GM21717 (cell line): ENCODE results near the gene MDFI.

Experiments used
- ATAC-seq: cut with Tn5 transposase; IDR thresholded peaks from one replicate; pipeline ENCODE4 v1.9.1; 2021; ENCODE audit warnings: mild to moderate bottlenecking, moderate library complexity; ENCODE audit not compliant: unreplicated experiment

The MDFI gene

DNA sequence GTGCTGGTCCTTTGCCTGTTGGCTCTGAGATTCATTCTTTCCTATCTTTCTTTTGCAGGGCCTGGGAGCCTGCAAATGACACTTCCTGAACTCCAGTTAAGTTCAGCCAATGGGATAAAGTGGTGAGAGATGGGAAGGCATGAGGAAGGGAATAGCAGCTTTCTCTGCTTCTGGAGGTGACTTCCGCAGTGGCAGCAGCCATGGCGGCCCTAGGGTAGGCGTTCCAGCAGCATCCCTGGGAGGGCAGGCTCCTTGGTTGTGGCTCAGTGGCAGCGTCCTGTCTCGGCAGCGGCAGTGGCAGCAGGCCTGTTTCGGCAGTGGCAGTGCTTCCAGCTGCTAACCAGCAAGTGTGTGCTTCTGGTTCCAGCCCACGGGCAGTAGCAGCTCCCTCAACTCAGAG lies 7.3 kb upstream of the MDFI start:
- ATAC-seq, result no peak

DNA sequence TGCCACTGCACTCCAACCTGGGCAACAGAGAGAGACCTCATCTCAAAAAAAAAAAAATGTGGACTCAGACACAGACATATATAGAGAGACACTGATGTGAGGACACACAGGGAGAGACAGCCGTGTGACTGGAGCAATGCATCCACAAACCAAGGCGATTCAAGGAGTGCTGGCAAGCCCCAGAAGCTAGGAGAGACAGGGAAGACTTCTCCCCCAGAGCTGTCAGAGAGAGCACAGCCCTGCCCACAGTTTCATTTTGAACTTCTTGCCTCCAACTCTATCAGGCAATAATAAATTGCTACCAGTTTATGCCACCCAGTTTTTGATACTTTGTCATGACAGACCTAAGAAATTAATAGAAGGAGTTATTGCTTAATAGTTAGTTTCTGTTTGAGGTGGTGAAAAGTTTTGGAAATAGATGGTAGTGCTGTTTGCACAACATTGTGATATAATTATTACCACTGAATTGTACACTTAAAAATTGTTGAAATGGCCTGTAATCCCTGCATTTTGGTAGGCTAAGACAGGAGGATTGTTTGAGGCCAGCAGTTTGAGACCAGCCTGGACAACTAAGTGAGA lies 5.1 kb upstream of the MDFI start:
- no peak for ATAC-seq

DNA sequence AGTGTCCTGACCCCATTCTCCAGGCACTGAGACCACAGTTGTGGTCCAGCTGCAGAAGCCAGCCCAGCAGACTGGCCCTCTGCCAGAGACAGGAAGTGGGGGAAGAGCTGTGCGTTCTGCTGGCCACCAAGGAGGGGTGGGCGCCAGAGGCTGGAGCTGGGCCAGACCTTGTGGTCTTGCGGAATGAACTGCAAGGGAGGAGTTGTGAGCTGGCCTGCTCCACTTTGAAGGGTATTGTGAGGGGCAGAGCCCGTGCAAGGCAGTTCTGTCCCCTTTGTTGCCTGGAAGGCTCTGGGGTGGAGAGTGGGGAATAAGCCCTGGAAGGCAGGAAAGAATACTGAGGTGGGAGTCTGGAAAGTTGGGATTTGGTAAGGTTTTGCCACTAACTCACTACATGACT lies 3.6 kb upstream of the MDFI start:
- ATAC-seq, result no peak

DNA sequence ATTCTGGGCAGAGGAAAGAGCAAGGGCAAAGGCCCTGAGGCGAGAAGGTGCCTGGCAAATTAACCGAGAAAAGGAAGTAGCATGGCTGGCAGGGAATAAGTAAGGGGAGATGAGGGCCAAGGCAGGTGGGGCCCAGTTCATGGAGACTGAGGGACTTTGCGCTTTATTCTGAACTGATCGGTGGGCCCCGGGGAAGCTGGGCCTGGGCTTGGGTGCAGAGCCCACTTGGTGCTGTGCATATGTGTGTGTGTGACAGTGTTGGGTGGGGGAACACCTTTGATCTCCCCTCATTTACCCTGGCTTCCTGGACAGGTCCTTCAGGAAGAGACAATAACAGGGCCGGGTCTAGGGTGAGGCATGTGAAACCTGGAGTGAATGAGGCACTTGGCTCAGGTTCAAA lies 2.9 kb upstream of the MDFI start:
- no peak for ATAC-seq

DNA sequence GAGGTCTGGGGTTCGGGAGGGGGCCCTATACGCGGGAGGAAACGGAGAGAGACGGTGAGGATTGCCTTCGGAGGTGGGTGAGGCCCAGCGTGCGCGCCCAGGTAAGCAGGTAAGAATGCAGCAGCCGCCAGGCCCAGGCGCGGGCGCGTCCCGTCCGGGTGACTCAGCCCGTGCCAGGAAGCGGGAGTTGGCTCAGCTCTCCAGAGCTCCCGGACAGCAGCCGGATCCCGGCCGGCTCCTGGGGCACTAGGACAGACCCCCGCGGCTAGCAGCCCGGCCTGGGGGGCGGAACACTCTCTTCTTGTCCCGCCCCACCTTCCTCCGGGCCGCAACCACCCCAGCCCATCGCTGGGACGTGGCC lies 1.5 kb upstream of the MDFI start:
- no peak for ATAC-seq

DNA sequence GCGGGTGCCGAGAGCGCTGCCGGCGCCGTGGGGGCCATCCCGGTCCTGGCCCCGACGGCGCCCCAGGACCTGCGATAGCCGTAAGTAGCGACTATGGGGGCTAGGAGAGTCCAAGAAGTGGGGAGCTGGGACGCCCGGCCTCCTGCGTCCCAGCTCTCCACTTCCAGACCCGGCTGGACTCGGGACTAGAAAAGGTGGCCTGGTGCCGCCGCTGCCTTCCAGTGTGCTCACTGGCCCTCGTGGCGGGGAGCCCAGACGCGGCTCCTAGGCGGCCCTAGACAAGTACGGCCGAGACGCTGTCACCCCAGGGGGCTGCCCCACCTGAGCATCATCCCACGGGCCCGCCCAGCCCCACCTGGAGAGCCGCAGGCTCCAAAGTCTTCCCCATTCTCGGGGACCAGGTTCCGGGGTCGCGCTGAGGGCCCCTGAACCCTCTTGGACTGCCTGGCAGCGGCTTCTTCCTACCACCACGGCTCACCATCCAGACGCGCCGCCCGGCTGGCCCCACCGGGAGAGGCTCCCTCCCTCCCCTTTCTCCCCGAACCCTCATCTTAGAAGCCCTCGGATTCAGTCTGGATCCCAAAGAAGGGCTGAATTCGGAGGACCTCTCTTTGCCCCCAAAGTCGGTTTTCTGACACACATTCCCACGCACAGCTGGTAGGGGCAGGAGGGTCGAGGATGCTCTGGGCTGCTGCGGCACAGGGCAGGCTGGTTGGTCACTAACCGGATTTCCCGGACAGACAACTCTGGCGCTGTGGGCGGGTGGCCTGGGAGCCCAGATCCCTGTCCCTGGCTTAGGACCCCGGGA lies 870 bp upstream of the MDFI start:
- ATAC-seq, result no peak

DNA sequence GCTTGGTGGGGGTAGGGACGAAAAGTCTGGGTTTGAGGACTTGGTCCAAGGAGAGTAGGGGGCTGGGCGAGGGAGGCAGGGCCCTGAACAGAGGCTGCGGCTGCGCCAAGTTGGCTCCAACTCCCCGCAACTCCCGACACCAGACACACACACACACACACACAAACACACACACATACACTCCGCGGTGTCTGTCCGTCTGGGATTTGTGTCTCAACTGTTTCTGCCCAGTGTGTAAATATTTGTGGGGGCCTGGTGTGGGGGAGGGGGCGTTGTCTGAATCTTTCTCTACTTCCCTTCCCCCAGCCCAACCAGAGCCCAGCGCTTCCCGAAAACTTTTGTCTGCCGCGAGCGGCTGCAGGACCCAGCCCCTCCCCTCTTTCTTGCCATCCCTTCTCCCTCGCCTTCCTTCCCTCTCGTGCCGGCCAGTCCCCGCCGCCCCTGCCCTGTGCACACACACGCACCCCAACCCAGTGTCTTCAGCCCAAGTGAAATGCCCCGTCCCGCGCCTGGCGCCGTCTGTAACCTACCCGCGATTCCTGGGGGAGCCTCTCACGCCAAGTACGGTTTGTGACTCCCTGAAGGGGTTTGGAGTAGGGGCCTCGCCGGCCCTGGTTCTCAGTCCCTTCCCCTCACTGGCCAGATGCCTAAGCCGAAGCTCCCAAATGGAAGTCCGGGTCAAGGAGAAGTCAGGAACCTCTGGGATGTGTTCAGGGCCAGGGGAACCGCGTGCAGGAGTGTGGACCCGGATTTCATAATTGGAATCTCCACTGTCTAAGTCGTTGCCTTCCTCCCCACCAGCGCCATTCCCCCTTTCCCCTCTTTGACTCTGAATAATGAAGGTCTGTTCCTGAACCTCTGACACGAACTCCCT lies 904 bp downstream of the MDFI start:
- ATAC-seq, result no peak

DNA sequence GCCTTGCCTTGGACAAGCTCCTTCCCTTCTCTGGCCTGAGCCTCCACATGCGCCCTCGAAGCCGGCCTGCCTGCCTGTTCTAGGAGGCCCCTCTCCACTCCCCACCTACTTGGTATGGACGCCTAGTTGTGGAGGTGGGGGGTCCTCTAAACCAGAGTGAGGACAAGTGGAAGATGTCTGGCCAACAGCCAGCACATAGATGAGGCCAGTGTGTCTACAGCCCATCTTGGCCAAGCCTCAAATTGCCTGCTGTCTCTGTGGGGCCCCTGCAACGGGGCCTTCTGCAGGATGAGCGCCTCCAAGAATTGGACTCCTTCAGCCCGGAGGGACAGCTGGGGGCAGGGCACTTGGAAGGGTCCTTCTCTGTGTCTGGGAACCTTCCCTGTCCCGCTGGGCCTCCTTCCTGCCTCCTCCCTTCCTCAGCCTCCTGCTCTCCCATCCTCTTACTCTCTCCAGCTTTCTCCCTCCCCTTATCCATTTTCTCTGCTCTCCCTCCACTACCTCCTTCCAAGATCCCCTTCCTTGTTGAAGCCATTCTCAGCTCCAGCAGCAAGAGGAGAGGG lies 1.6 kb downstream of the MDFI start:
- no peak for ATAC-seq

DNA sequence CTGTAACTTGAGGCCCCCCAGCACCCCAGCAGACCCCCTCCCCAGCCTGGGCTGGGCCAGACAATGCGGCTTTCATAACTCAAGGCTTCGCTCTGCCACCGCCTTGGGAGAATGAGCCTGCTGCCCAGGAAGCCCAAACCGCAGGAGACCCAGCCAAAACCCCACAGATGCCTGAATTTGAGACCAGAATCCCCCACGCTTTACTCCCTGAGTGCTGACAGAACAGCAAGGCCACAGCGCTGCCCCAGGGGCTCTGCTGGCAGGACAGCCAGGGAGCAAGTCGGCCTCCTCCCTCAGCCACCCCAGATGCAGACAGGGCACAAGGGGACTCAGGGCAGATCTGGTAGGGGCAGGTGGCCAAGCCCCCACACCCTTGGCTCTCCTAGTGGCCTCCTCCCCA lies 2.2 kb downstream of the MDFI start:
- no peak for ATAC-seq

DNA sequence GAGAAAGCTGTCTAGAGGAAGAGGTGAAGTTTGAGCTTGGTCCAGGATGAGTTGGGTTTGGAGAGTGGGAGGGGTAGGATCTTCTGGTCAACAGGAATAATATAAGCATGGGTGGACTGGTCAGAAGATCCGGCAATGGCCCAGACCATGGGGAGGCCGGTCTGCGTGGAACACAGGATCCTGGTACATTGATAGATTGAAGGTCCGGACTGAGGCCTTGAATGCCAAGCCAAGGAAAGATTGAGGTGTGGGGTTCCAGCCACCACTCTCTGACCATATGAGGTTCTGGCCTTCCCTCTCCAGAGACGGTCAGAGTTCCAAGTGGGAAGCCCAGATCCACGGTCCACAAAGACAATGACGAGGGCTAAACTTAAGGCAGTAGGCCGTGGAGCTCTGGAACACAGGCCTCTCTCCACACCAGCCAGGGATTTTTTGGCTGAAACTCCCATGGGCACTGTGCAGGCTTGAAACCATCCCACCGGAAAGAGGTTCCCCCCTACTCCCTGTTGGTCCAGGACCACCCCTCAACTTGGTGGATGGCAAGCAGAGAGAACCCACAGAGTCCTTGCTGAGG lies 3.2 kb downstream of the MDFI start:
- no peak for ATAC-seq

DNA sequence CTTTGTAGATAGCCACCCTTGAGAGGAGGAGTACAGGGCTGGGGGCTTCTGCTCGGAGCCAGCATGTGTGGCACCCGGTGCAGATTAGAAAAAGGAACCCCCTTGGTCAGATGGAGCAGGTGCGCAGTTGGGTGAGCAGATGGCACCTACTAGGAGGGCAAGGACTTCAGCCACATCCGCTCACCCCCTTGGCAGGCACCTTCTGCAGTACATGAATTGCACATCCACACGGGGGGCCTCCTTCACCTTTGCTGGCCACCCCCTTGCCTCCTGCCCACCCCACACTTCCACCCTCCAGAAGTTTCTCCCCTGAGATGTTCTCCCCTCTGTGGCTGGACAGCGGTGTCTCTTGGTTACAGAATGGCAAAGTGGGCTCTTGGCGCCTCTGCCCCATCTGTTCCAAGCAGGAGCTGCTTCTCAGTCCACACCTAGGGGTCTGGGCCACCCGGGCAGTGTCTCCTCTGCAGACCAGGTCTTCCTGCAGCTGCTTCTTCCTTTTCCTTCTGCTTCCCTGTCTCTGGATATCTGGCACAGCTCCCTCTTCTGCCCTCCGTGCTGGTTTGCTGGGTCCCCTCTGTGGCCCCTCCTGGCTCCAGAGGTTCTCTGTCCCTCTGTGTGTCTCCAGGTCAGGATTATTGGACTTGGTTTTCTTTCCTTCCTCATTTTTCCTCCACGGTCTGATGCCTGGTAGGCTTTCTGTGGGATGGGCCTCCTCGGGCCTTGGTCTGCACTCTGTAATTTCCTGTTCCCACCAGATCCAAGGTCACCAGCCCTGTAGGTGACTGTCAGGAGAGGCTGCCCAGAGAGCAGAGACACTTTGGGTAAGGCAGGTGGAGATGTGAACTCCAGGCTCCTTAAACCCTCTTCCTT lies 4.1 kb downstream of the MDFI start:
- no peak for ATAC-seq

DNA sequence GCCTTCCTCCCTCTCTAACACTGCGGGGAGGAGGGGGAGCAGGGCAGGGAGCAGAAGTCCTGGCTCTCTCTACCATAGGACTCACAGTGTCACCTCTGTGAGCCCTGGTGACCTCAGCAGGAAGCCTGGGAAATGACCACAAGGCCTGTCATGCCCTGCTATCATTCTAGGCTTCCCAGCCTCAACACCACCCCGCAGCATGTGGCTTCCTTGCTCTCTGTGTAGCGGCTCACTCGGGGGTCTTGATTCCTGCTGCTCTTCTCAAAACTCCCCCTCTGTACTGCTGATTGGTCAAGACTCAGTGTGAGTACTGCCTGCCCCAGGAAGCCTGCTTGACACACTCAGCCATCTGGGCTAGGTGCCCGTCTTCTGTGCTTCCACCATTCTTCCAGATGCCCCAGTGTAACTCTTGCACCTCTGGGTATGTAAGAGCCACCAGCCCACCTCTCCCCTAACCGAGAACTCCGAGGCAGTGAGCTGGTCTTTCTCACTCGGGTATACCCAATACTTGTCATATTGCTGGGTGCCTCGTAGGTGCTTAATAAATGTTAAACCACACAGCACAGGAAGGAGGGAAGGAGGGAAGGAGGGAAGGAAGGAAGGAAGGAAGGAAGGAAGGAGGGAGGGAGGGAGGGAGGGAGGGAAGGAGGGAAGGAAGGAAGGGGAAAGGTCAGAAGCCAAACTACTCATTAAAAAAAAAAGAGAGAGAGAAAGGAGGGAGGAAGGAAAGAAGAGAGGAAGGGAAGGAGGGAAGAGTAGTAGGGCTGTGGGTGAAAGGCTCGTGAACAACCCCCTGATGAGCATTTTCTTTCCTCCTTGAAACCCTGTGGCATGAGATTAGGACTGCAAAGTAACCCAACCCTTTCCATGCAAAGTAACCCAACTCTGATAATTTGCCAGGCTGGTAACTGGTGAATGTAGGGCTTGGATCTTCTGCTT lies 5.0 kb downstream of the MDFI start:
- ATAC-seq, result no peak

DNA sequence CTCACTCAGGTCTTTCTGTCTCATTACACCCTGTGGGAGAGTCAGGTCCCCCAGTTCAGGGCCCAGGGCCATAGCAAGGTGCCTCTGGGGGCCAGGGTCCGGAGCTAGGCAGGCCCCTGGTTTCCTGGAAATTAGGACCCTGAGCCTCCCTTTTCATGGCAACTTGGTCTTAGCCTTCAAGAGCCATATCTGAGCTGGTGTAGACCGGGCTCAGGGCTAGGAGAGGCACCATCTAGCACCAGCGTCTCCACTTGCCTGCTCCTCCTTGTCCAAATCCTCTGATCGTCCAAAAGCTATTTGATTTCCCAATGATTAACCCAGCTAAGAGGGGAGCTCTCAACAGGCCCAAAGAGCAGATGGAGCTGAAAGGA lies 5.6 kb downstream of the MDFI start:
- ATAC-seq, result no peak

DNA sequence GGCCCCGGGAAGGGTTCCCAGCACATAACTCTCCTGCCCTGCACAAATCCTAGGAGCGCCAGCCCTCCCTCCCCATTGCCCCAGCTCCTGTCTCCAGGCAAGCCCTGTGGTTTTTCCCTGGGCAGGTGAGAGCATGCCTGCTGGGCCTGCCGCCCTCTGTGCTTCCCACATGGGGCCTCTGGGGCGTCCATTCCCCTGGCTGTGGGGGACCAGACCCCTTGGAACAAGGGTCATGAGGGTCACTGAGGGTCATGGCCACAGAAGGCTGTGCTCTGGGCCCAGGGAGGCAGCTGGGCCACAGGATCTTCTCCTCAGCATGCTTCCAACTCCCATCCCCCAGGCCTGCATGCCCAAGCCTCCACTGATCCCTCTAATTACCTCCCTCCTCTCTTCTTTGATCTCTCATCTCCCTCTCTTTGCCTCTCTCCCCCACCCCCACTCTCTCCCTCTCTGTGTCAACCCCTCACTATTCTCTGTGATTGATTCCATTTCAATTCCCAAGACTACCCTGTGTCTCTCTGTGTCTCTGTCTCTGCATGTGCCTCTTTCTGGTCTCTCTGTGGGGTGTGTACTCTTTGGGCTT lies 6.1 kb downstream of the MDFI start:
- no peak for ATAC-seq

DNA sequence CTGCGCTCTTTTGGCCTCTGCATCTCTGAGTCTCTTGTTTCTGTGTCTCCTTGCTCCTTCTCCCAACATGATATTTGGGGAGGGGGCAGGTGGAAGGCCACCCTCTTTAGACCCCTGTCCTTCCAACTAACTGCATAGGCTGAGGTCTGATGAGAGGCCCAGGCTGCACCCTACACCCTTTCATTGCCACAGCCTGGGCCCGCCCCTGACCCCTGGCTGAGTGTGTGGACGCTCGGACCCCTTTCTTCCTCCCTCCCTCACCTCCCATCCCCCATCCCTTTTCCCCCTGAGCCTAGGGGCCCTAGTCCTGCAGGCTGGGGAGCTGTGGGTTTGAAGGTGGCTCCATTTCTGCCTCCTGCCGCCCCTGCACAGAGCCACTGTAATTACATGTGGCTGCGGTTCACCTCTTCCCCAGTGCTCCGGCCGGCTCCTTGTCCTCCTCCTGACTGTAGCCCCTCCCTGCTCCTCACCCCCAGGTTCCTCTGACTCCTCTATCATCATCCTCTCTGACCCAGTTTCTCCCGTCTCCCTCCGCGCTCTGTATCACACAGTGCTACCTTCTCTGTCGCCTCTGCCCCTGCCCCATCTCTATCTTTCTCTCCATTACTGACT lies 6.8 kb downstream of the MDFI start:
- ATAC-seq, result no peak

DNA sequence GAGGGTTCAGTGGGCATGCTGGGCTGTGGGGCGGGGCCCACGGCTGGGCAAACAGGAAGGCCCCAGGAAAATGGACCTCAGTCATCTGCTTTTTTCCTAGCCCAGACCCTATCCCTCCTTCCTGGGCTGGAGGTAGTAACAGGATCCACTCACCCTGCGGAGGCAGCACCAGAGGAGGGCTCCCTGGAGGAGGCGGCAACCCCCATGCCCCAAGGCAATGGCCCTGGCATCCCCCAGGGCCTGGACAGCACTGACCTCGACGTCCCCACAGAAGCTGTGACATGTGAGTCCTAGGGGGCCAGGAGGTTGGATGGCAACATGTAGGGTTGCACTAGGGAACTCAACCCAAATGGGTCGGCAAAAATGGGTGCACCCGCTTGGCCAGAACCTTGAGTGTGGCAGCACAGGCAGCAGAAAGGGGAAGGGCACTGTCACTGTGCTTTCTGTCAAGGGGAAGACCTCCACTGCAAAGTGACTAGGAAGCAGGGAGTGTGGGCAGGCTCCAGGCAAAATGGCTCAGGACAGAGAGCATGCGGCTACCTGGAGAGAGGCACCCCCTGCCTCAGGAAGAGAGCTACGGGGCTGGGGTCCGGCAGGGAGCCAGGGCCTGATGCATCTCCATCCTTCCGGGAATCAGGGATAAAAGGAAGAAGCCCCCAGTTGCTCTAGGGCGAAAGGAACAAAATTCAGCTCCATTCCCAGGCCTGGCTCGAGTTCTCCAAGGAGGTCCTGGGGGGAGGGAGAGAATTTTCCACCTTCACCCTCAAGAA lies 7.9 kb downstream of the MDFI start:
- ATAC-seq, result no peak

DNA sequence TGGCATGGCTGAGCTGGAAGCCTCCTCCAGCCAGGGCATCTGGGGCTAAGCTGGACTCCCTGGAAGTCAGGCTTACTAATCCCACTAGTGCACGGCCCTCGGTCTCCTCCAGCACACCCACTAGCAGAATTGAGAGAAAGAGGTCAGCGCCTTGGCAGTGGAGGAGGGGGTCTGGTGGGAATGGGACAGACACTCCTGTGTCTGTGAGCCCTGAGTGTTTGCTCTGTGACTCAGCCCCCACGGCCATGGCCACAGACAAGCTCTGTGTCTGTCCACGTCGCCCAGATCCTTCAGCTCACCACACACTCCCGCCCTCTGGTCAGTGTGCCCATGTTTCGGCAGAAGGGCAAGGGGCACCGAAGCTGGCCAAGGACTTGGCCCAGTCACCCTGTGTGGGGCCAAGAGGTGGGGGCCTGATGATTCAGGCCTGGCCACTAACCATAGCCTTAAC lies 8.8 kb downstream of the MDFI start:
- no peak for ATAC-seq
